Muscle layer of colon (tissue), 2 donors: ENCODE data around the gene NANP.
"Not testable (repeated sequence)": the region's sequence is repeated elsewhere in the genome, so short reads cannot be mapped to it uniquely, and the experiment has no call there.

Experiments used
- H3K27ac ChIP-seq: one replicate; pipeline ENCODE4 v1.7.0; 2013; ENCODE audit warnings: low read depth, mild to moderate bottlenecking, low read length, moderate library complexity
- H3K27me3 ChIP-seq, 2 donors: one replicate each; pipeline ENCODE4 v1.7.0; 2013; ENCODE audit warnings: low read length in 2 of 2, mild to moderate bottlenecking in 2 of 2; ENCODE audit not compliant: insufficient read depth in 2 of 2, control insufficient read depth in 1 of 2
- H3K36me3 ChIP-seq: one replicate; pipeline ENCODE4 v1.7.0; 2013; ENCODE audit warnings: mild to moderate bottlenecking, low read length; ENCODE audit not compliant: insufficient read depth
- H3K4me1 ChIP-seq: one replicate; pipeline ENCODE4 v1.7.0; 2013; ENCODE audit warnings: mild to moderate bottlenecking, low read length; ENCODE audit not compliant: insufficient read depth
- H3K4me3 ChIP-seq, 2 donors: one replicate each; pipeline ENCODE4 v1.7.0; 2013; ENCODE audit warnings: low read length in 2 of 2, low read depth in 1 of 2, mild to moderate bottlenecking in 1 of 2, moderate library complexity in 1 of 2
- H3K9ac ChIP-seq: one replicate; pipeline ENCODE4 v1.7.0; 2013; ENCODE audit warnings: low read length
- H3K9me3 ChIP-seq: one replicate; pipeline ENCODE4 v1.7.0; 2013; ENCODE audit warnings: mild to moderate bottlenecking, low read length
- donor health status: abdominal sarcoma.
- donor health status: Adenocarcinoma of cecum.

Gene NANP

GRCh38 chr20:25630615-25631014, 6.8 kb upstream of the NANP start:
- H3K4me1 ChIP-seq, H3K9ac ChIP-seq, H3K4me3 ChIP-seq, H3K9me3 ChIP-seq, H3K27ac ChIP-seq, H3K27me3 ChIP-seq: not testable (repeated sequence)
- H3K36me3 ChIP-seq, result peaks cover 14% of the 10 kb centered on the region

- H3K9me3 ChIP-seq, result no peaks in the 10 kb centered on the region
- H3K27me3 ChIP-seq, result no peaks in the 10 kb centered on the region
- H3K4me1 ChIP-seq, result no peaks in the 10 kb centered on the region
- no peak overlapping the region for H3K27ac ChIP-seq
- H3K9ac ChIP-seq, result no peak overlapping the region
- H3K36me3 ChIP-seq, result peaks cover 8% of the 10 kb centered on the region
- H3K4me3 ChIP-seq, result no peak overlapping the region
Observed at GRCh38 chr20:25629816-25630499, 6.1 kb upstream of the NANP start.

- H3K36me3 ChIP-seq, result no peaks in the 10 kb centered on the region
- H3K27ac ChIP-seq, result no peak overlapping the region
- H3K9ac ChIP-seq, result no peak overlapping the region
- no peaks in the 10 kb centered on the region for H3K27me3 ChIP-seq
- no peak overlapping the region for H3K4me3 ChIP-seq
- peaks cover 14% of the 10 kb centered on the region for H3K4me1 ChIP-seq
- no peaks in the 10 kb centered on the region for H3K9me3 ChIP-seq
Observed at GRCh38 chr20:25626779-25627178, 3.0 kb upstream of the NANP start.

GRCh38 chr20:25624500-25624939, 706 bp upstream of the NANP start:
- Histone ChIP-seq H3K27ac (peak overlapping the region; percentile 99), H3K27me3 (no peaks in the 10 kb centered on the region), H3K9me3 (no peaks in the 10 kb centered on the region), H3K4me3 (peak overlapping the region; percentile 92 to 94), H3K9ac (peak overlapping the region; percentile 17), H3K4me1 (peaks cover 14% of the 10 kb centered on the region), H3K36me3 (no peaks in the 10 kb centered on the region)

- H3K4me3 ChIP-seq, result peak overlapping the region; percentile 92 to 94
- H3K27me3 ChIP-seq, result no peaks in the 10 kb centered on the region
- H3K36me3 ChIP-seq, result no peaks in the 10 kb centered on the region
- H3K9ac ChIP-seq, result peak overlapping the region; percentile 17
- H3K9me3 ChIP-seq, result no peaks in the 10 kb centered on the region
- H3K27ac ChIP-seq, result peak overlapping the region; percentile 99
- H3K4me1 ChIP-seq, result peaks cover 14% of the 10 kb centered on the region
Observed at GRCh38 chr20:25623225-25623735, 534 bp downstream of the NANP start.

- peak overlapping the region; percentile 17 for H3K9ac ChIP-seq
- no peaks in the 10 kb centered on the region for H3K36me3 ChIP-seq
- H3K27me3 ChIP-seq, result no peaks in the 10 kb centered on the region
- peak overlapping the region; percentile 92 to 94 for H3K4me3 ChIP-seq
- peaks cover 14% of the 10 kb centered on the region for H3K4me1 ChIP-seq
- peak overlapping the region; percentile 99 for H3K27ac ChIP-seq
- no peaks in the 10 kb centered on the region for H3K9me3 ChIP-seq
Observed at GRCh38 chr20:25622450-25623224, 1.2 kb downstream of the NANP start.

GRCh38 chr20:25622049-25622448, 1.8 kb downstream of the NANP start:
- no peak overlapping the region for H3K9ac ChIP-seq
- no peak overlapping the region for H3K4me3 ChIP-seq
- H3K27ac ChIP-seq, result no peak overlapping the region
- H3K9me3 ChIP-seq, result no peaks in the 10 kb centered on the region
- H3K36me3 ChIP-seq, result no peaks in the 10 kb centered on the region
- H3K4me1 ChIP-seq, result peaks cover 14% of the 10 kb centered on the region
- H3K27me3 ChIP-seq, result no peaks in the 10 kb centered on the region

- no peak overlapping the region for H3K27ac ChIP-seq
- peaks cover 12% of the 10 kb centered on the region for H3K4me1 ChIP-seq
- no peak overlapping the region for H3K9ac ChIP-seq
Observed at GRCh38 chr20:25619514-25619913, 4.3 kb downstream of the NANP start.

GRCh38 chr20:25608774-25609173, 15.0 kb downstream of the NANP start:
- H3K27ac ChIP-seq, result no peak overlapping the region
- no peaks in the 10 kb centered on the region for H3K27me3 ChIP-seq
- no peak overlapping the region for H3K9ac ChIP-seq
- H3K36me3 ChIP-seq, result no peaks in the 10 kb centered on the region
- no peaks in the 10 kb centered on the region for H3K4me1 ChIP-seq
- no peaks in the 10 kb centered on the region for H3K9me3 ChIP-seq
- no peak overlapping the region for H3K4me3 ChIP-seq

More at GRCh38 chr20:25619514-25619913, 4.3 kb downstream of the NANP start:
- Histone ChIP-seq H3K4me3 (no peak overlapping the region), H3K36me3 (peaks cover 2% of the 10 kb centered on the region), H3K9me3 (no peaks in the 10 kb centered on the region), H3K27me3 (no peaks in the 10 kb centered on the region)

- H3K27ac ChIP-seq, result no peak overlapping the region
- H3K9ac ChIP-seq, result no peak overlapping the region
- H3K4me3 ChIP-seq, result no peak overlapping the region
- no peaks in the 10 kb centered on the region for H3K36me3 ChIP-seq
- H3K4me1 ChIP-seq, result no peaks in the 10 kb centered on the region
- H3K9me3 ChIP-seq, result no peaks in the 10 kb centered on the region
- no peaks in the 10 kb centered on the region for H3K27me3 ChIP-seq
Observed at GRCh38 chr20:25606094-25606695, 17.6 kb downstream of the NANP start.

GRCh38 chr20:25605148-25605547, 18.7 kb downstream of the NANP start:
- no peak overlapping the region for H3K9ac ChIP-seq
- no peaks in the 10 kb centered on the region for H3K36me3 ChIP-seq
- H3K4me3 ChIP-seq, result no peak overlapping the region
- no peaks in the 10 kb centered on the region for H3K4me1 ChIP-seq
- H3K27ac ChIP-seq, result no peak overlapping the region
- H3K9me3 ChIP-seq, result no peaks in the 10 kb centered on the region
- H3K27me3 ChIP-seq, result no peaks in the 10 kb centered on the region
